A673 (cell line): ENCODE results near the gene SRGAP1.

Source experiments
- CTCF ChIP-seq: fragments of 300-800, 200-600 bp; sonication (generic); conservative IDR thresholded peaks from 2 replicates; pipeline ENCODE4 v1.5.1; 2017; ENCODE audit warnings: low read depth, mild to moderate bottlenecking, antibody characterized with exemption, low read length, moderate library complexity, mixed read lengths
- EZH2 ChIP-seq: fragments of 200-600 bp; sonication (generic); IDR thresholded peaks from 2 replicates; pipeline ENCODE4 v1.6.1; 2017; ENCODE audit warnings: borderline replicate concordance, low read depth, mild to moderate bottlenecking, mixed read lengths, antibody characterized with exemption, low read length; ENCODE audit not compliant: poor library complexity, severe bottlenecking

GRCh38 chr12:64207453-64207852, 363.0 kb downstream of the SRGAP1 start:
- TF ChIP-seq CTCF = no peak
- TF ChIP-seq EZH2 = no peak
